ENCODE data around the gene RNF123.

GRCh38 chr3:49757197-49757596 is 67.8 kb downstream of the RNF123 start:
- no peak for TF ChIP-seq EZH2phosphoT487 (IDR thresholded peaks at IDR 0.05; ENCODE audit: insufficient read depth, low read depth)
- TF ChIP-seq EZH2 (IDR thresholded peaks at IDR 0.05; ENCODE audit: insufficient read depth, poor library complexity, severe bottlenecking), result no peak
